Heart left ventricle (tissue), 13 donors: ENCODE data around the gene CMKLR1.

Experiments
- POLR2A ChIP-seq, 2 donors: fragments of 450-650 bp; IDR thresholded peaks; one replicate each; pipeline ENCODE4 v1.6.1; 2017; ENCODE audit warnings: antibody characterized with exemption in 2 of 2, mild to moderate bottlenecking in 2 of 2, moderate library complexity in 2 of 2
- TF ChIP-seq, protein P1 (sequence below), 12 donors: fragments of 200-600 bp; sonication (generic) in 4 of 12; IDR thresholded peaks; one replicate each; pipeline versions ENCODE4 v1.5.0 to v1.8.0; 2018 to 2022; ENCODE audit warnings: antibody characterized with exemption in 12 of 12, mild to moderate bottlenecking in 5 of 12
- donor health status: ischemic (EF 13 %, LVEDD 7.1; RV severe dilation, severe dysfunction).
- donor health status: DM: no; HTN: yes; CAD: no.
- donor health status: DM: no; HTN: no; CAD: no.
- donor health status: ischemic (EF 25% LVEDD 6.9; RV normal size, moderate dysfunction).
- donor health status: ischemic (EF 25% LVEDD 5.7; RV mildly dilated, moderate dysfunction).
- donor health status: ischemic (EF 35%, LVEDD 5.7; RV mildly dilated, moderate dysfunction).
- donor health status: nonischemic (EF 11% LVEDD 7.7; RV severe dilation, severe dysfunction).
- donor health status: DM: yes; HTN: yes; CAD: no.
- donor health status: PGD.
- donor health status: ischemic (EF 29% LVEDD 5.4; RV normal size, mild dysfunction).
- donor health status: nonischemic (EF 23%, LVEDD 6.1; RV moderate dilation, normal function).

DNA sequence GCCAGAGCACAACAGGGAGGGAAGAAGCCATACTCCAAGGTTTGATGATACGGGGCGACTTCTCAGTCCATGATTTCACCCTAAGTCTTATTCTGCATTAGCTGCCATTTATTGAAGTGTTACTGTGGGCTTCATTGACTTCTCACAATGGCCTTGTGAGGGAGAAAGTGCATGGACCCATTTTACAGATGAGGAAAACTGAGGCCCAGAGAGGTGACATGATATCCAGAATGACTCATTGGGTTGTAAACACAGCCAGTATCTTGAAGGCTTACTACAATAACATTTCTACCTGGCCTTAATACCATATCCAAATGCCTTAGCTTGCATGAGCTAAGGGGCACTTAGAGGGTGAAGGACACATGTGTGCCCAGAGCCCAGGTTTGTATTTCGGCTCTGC is 100.6 kb downstream of the CMKLR1 start:
- TF ChIP-seq, protein P1, sequence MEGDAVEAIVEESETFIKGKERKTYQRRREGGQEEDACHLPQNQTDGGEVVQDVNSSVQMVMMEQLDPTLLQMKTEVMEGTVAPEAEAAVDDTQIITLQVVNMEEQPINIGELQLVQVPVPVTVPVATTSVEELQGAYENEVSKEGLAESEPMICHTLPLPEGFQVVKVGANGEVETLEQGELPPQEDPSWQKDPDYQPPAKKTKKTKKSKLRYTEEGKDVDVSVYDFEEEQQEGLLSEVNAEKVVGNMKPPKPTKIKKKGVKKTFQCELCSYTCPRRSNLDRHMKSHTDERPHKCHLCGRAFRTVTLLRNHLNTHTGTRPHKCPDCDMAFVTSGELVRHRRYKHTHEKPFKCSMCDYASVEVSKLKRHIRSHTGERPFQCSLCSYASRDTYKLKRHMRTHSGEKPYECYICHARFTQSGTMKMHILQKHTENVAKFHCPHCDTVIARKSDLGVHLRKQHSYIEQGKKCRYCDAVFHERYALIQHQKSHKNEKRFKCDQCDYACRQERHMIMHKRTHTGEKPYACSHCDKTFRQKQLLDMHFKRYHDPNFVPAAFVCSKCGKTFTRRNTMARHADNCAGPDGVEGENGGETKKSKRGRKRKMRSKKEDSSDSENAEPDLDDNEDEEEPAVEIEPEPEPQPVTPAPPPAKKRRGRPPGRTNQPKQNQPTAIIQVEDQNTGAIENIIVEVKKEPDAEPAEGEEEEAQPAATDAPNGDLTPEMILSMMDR (IDR thresholded peaks at IDR 0.05), result no peak
- no peak for TF ChIP-seq POLR2A (IDR thresholded peaks at IDR 0.05)
